Loucy (cell line): Measurements from ENCODE around the gene RTCA.

Source experiments
- EZH2phosphoT487 ChIP-seq: fragments of 200-600 bp; IDR thresholded peaks from 2 replicates; pipeline ENCODE4 v1.6.1; 2018; ENCODE audit warnings: antibody characterized with exemption, mild to moderate bottlenecking, moderate library complexity, borderline replicate concordance
- TF ChIP-seq, protein P1 (sequence below): fragments of 200-600 bp; sonication (generic); conservative IDR thresholded peaks from 2 replicates; pipeline ENCODE4 v1.5.1; 2014; ENCODE audit warnings: mild to moderate bottlenecking, antibody characterized with exemption, low read length

GRCh38 chr1:100292711-100293110 is 26.7 kb downstream of the RTCA start:
- TF ChIP-seq, protein P1, sequence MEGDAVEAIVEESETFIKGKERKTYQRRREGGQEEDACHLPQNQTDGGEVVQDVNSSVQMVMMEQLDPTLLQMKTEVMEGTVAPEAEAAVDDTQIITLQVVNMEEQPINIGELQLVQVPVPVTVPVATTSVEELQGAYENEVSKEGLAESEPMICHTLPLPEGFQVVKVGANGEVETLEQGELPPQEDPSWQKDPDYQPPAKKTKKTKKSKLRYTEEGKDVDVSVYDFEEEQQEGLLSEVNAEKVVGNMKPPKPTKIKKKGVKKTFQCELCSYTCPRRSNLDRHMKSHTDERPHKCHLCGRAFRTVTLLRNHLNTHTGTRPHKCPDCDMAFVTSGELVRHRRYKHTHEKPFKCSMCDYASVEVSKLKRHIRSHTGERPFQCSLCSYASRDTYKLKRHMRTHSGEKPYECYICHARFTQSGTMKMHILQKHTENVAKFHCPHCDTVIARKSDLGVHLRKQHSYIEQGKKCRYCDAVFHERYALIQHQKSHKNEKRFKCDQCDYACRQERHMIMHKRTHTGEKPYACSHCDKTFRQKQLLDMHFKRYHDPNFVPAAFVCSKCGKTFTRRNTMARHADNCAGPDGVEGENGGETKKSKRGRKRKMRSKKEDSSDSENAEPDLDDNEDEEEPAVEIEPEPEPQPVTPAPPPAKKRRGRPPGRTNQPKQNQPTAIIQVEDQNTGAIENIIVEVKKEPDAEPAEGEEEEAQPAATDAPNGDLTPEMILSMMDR, result no peak
- TF ChIP-seq EZH2phosphoT487, result no peak
